GM19452 (cell line): ENCODE results near the gene PSG2.
"Not testable (repeated sequence)": the region's sequence is repeated elsewhere in the genome, so short reads cannot be mapped to it uniquely, and the experiment has no call there.

ENCODE experiments used
- ATAC-seq: cut with Tn5 transposase; IDR thresholded peaks from one replicate; pipeline ENCODE4 v1.9.1; 2021; ENCODE audit not compliant: unreplicated experiment

PSG2 gene

GRCh38 chr19:43078311-43078710 is 4.2 kb downstream of the PSG2 start:
- no peak for ATAC-seq

- ATAC-seq = not testable (repeated sequence)
Measured at GRCh38 chr19:43077881-43078280, 4.6 kb downstream of the PSG2 start.

GRCh38 chr19:43062418-43062817 is 20.1 kb downstream of the PSG2 start:
- not testable (repeated sequence) for ATAC-seq

- not testable (repeated sequence) for ATAC-seq
Measured at GRCh38 chr19:43061326-43061725, 21.2 kb downstream of the PSG2 start.

- not testable (repeated sequence) for ATAC-seq
Measured at GRCh38 chr19:43060254-43060653, 22.2 kb downstream of the PSG2 start.

- ATAC-seq = not testable (repeated sequence)
Measured at GRCh38 chr19:43059482-43059881, 23.0 kb downstream of the PSG2 start.

- ATAC-seq = not testable (repeated sequence)
Measured at GRCh38 chr19:43058440-43058839, 24.1 kb downstream of the PSG2 start.

GRCh38 chr19:43047966-43048365 is 34.5 kb downstream of the PSG2 start:
- not testable (repeated sequence) for ATAC-seq

- not testable (repeated sequence) for ATAC-seq
Measured at GRCh38 chr19:43046578-43046977, 35.9 kb downstream of the PSG2 start.

GRCh38 chr19:43043492-43044180 is 38.9 kb downstream of the PSG2 start:
- not testable (repeated sequence) for ATAC-seq

GRCh38 chr19:43031645-43032044 is 50.9 kb downstream of the PSG2 start:
- ATAC-seq = not testable (repeated sequence)

GRCh38 chr19:43028866-43029265 is 53.6 kb downstream of the PSG2 start:
- no peak for ATAC-seq

GRCh38 chr19:43027985-43028384 is 54.5 kb downstream of the PSG2 start:
- not testable (repeated sequence) for ATAC-seq

GRCh38 chr19:43027061-43027460 is 55.4 kb downstream of the PSG2 start:
- ATAC-seq = not testable (repeated sequence)

- not testable (repeated sequence) for ATAC-seq
Measured at GRCh38 chr19:43026369-43026768, 56.1 kb downstream of the PSG2 start, which contains the start of gene PSG11. PSG11 (minus strand) TSS chr19:43026469; CDS start chr19:43026372, 97 bp downstream.

GRCh38 chr19:43022098-43022497 is 60.4 kb downstream of the PSG2 start:
- ATAC-seq = not testable (repeated sequence)

- not testable (repeated sequence) for ATAC-seq
Measured at GRCh38 chr19:43021629-43022028, 60.9 kb downstream of the PSG2 start.

GRCh38 chr19:43019588-43019987 is 62.9 kb downstream of the PSG2 start:
- ATAC-seq = not testable (repeated sequence)
